Measurements from ENCODE around the gene SLFN12L.
"Not testable (repeated sequence)": the region's sequence is repeated elsewhere in the genome, so short reads cannot be mapped to it uniquely, and the experiment has no call there.

SLFN12L gene

DNA sequence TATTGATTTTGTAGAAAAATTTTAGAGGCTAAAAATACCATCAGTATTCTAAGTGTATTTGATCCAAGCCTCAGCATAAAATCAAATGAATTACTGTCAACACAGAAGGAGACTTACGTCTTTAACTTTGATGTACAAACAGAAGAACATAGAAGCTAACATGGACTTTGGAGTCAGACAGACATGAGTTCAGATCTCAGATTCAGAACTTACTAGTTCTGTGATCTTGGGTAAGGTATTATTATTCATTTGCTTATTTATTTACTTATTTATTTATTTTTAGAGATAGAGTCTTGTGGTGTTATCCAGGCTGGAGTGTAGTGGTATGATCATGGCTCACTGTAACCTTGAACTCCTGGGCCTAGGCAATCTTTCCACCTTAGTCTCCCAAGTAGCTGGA, 4.0 kb upstream of the SLFN12L start:
- no peak for DNase-seq

DNA sequence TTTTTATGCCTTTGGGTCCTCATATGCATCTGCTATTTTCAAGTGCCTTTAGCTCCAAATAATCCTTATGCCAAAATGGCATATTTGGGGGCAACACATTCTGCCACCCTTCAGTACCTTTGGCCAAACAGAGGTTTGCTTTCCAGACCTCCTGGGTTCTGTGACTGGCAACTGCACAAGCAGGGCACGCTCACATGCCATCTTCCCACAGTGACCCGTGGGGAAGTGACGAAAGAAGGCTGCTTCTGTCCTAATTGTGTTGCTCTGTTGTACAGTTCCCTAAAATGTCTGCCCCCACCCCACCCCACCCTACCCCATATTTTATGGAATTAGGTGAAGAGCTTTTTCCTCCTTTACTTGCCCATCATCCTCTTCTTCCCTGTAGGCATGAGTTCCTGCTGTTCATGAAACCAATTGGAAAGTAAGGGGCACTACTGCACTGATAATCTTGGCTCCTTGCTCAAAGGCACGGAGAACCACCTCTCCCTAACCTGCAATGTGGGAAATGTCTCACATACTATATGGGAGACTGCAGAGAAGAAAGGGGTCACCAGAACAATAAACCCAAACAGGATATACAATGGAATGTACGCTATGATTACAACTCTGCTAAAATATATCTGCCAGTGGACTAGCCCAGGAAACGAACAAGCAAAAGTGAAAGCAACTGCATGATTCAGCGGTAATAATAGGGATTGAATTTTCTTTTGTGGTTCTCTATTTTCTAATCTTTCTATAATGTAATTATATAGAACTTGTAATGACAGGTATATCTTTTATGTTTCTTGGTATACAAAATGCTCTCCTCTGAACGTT, 3.3 kb upstream of the SLFN12L start:
- DNase-seq = no peak

DNA sequence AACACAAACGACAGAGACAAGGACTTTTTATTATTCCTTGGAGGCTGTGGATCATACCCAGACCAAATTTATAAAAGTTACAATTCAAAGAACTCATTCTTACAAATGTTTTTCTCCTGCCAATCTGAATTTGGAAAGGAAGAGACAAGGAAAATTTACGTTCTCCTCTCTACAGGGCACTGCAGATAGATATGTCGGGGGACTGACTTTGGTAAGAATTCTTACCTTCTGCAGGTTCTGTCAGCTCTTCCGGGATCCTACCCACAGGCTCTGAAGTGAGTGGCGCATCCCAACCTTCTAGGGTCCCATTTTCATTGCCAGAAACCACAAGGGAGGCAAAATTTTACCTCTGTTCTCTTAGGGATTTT, 2.2 kb upstream of the SLFN12L start:
- no peak for DNase-seq

DNA sequence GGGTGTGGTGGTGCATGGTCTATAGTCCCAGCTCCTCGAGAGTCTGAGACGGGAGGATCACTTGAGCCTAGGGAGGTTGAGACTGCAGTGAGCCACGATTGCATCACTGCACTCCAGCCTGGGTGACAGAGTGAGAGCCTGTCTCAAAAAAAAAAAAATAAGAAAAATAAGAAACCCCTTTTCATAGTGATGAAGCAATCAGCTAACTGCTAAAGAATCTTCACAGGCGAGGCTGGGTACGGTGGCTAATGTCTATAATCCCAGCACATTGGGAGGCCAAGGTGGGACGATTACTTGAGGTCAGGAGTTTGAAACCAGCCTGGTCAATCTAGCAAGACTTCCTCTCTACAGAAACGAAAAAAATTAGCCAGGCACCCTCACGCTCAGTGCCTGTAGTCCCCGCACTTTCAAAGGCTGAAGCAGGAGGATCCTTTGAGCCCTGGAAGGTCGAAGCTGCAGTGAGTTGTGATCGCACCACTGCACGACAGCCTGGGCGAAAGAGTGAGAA, 760 bp downstream of the SLFN12L start:
- DNase-seq = no peak

DNA sequence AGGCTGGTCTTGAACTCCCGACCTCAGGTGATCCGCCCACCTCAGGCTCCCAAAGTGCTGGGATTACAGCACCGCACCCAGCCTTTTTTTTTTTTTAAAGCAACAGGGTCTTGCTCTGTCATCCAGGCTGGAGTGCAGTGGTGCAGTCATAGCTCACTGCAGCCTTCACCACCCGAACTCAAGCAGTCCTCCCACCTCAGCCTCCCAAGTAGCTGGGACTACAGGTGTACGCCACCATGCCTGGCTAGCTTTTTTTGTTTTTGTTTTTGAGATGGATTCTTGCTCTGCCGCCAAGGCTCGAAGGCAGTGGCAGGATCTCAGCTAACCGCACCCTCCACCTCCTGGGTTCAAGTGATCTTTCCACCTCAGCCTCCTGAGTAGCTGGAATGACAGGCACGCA, 2.1 kb downstream of the SLFN12L start:
- not testable (repeated sequence) for DNase-seq

DNA sequence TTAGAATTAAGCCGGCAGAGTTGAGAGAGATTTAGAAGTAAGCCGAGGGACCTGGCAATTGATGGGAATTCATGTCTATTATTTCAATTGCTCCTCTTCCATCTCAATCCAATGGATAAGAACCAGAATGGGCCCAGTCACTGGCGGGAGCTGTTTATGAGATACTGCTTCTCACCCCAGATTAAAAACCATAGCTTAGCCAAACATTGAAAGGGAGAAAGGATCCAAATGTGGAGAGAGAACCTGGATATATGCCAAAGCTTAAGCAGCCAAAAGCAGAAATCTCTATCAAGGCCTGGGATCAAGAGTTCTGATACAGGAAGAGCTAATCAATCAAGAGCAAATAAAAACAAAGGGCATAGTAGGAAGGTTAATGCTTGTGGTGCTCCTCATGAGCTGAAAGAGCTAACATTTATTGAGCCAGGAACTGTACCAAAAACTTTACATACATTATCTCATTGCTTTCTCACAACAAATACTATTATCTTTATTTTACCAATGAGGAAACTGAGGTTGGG, 2.8 kb downstream of the SLFN12L start:
- DNase-seq = no peak

DNA sequence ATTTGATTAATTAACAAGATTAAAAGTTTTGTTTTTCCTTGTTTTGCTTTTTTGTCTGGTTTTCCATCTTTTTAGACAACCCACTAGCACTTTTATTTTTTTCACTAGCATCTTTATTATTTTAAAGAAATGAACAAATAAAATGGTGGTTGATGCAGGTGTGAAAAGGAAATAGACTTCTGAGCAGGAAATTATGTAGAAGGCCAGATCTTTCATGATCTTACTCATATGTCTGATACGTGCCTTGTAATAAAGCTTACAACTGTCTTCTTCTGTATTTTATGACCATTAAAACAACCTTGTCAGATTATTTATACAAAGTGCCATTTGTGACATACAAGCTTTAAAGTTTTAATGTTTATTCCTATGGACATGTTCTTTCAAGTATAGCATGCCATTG, 6.3 kb downstream of the SLFN12L start:
- DNase-seq = no peak

DNA sequence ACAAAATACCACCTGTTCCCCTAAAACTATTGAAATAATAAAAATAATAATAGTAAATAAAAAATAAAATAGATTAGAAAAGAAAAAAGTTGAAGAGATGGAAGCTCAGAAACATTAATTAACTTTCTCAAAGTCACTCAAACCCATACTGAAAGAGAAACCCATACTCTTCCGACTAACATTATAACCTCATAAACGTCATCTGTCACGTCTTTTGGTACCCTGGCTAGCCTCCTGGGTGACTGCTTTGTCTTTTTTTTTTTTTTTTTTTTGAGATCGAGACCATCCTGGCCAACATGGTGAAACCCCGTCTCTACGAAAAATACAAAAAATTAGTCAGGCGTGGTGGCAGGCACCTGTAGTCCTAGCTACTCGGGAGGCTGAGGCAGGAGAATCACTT, 7.6 kb downstream of the SLFN12L start:
- no peak for DNase-seq

DNA sequence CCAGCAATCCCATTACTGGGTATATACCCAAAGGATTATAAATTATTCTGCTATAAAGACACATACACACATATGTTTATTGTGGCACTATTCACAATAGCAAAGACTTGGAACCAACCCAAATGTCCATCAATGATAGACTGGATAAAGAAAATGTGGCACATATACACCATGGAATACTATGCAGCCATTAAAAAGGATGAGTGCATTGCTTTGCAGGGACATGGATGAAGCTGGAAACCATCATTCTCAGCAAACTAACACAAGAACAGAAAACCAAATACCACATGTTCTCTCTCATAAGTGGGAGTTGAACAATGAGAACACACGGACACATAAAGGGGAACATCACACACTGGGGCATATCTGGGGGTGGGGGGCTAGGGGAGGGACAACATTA, 8.2 kb downstream of the SLFN12L start:
- not testable (repeated sequence) for DNase-seq

DNA sequence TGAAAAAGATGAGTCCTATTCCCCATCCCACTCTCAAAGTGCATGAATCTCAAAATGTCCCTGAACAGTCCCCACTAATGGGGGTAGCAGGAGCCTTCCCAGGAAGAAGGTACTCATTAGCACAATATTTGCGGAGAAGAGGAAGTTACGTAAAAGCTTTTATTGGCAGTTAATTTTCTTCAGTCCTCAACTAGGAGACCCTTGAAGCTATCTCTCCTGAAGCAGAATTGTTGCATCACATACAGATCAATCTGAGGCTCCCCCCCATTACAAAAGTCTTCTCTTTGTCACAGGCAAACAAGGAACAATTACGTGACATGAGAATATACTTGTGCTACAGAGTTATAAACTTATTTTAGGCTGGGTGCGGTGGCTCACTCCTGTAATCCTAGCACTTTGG, 14.2 kb downstream of the SLFN12L start:
- no peak for DNase-seq

DNA sequence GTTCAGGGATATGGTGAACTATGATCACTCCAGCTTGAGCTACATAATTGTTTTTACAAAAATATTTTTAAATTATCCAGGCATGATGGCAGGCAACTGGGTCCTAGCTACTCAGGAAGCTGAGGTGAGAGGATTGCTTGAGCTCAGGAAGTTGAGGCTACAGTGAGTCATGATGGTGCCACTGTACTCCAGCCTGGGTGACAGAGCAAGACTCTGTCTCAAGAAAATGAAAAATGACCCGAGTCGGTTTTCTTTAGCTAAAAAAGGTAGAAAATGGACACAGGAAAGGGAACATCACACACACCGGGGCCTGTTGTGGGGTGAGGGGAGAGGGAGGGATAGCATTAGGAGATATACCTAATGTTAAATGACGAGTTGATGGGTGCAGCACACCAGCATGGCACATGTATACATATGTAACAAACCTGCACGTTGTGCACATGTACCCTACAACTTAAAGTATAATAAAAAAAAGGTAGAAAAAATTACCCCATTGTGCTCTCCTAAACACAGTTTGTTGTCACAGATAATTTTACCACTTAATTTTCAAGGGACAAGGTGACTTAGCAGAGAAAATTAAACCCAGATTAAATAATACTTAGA, 15.7 kb downstream of the SLFN12L start:
- DNase-seq = not testable (repeated sequence)

DNA sequence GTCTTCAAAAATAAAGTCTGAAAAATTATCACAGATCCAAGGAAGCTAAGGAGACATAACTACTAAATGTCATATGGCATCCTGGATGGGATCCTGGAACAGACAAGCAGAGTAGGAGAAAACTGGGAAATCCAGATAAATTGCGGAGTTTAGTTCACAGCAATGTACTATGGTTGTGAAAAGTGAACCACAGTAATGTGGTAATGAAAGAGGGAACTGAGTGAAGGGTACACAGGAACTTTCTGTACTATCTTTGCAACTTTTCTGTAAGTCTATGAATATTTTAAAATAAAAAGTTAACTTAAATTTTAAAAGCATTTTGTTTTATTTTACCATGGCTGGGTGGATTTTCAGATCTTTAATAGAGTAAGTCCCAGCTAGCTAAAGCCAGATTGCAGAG, 16.3 kb downstream of the SLFN12L start:
- DNase-seq = no peak

DNA sequence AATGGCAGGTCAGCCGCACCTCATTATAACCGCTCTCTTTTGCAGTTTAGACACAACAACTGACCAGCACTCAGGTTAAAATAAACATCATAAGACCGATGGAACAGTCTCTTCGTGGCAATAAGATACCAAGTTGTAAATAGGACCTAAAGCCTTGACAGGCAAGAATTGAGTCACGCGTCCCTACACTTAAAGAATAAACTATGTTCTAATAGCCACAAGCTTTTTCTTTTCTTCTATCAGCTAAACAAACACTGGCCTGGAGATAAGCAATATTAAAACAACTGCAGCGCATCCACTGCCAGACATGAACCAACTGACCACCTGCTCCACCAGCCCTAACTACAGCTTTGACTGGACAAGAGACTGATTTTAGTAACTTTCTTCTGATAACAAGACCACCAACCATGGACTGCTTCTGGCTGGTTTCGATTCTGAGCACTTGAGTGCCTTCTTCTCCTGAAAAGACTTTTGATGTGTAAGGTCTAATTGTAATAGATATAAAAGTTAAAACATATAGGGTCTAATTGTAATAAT, 17.5 kb downstream of the SLFN12L start:
- no peak for DNase-seq

DNA sequence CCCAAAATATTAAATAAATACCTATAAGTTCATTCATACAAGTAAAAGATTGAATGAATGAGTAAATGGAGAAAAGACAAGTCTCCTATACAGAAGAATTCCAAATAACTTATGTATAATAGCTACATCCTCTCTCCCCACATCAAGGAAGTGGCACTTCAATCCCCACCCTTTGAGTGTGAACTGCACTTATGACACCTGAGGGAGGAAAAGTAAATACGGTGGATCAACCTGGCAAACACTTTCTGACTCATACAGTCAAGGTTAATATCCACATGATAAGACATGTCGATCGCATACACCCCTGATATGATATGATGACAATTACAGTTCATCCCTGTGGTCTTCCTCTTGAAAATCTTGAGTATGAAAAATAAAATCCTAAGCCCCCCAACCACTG, 18.0 kb downstream of the SLFN12L start:
- DNase-seq = no peak

DNA sequence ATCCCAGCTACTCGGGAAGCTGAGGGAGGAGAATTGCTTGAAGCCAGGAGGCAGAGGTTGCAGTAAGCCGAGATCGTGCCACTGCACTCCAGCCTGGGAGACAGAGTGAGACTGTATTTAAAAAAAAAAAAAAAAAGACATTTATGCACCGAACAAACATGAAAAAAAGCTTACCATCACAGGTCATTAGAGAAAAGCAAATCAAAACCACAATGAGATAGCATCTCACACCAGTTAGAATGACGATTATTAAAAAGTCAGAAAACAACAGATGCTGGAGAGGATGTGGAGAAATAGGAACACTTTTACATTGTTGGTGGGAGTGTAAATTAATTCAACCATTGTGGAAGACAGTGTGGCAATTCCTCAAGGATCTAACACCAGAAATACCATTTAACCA, 19.0 kb downstream of the SLFN12L start:
- DNase-seq = not testable (repeated sequence)

DNA sequence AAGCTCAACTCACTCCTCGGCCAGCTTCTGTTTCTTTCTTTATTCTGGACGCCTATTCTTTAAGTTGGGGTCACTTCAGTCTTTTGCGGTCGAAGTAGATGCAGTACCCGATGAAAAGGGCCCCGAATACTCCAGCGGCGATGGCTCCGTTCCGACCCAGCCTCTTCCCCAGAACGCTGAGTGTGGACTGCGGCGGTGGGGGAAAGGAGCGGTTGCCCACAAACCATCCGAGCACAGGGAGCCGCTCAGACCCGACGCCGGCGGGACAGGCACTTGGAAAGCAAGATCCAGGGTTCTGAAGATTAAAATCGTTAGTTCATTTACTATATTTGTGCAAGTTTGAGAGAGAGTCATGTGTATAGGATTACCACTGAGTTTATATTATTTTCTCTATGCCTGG, 22.5 kb downstream of the SLFN12L start:
- DNase-seq = no peak

DNA sequence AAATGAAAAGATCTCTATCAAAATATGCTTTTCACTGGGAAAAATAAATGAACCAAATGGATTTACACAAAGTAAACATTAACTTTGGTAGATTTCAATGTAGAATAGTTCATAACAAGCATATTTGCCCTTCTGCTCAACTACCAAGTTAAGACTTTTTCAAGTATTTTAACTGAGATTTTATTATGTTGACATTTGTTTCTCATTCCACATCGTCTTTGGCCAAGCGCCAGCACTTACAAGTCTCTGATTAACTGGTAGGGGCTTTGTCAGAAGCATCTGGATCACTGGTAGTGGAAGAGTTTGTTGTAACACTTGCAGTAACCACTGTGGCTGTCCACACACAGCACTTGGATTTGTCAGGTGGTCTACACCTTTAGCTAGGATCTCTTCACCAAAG, 22.9 kb downstream of the SLFN12L start:
- no peak for DNase-seq

DNA sequence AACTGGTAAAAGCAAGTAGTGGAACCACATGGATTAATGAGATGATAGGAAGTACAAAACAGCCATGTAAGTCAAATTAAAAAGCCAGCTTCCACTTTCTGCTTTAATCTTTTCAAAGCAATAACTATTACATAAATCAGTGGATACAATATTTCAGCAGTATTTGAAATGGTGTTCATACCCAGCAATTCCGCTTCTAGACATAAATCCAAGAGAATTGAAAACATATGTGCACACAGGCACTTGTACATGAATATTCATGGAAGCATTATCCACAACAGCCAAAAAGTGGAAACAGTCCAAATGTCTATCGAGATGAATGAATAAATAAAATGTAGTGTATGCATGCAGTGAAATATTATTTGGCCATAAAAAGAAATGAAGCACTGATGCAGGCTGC, 27.4 kb downstream of the SLFN12L start:
- no peak for DNase-seq

DNA sequence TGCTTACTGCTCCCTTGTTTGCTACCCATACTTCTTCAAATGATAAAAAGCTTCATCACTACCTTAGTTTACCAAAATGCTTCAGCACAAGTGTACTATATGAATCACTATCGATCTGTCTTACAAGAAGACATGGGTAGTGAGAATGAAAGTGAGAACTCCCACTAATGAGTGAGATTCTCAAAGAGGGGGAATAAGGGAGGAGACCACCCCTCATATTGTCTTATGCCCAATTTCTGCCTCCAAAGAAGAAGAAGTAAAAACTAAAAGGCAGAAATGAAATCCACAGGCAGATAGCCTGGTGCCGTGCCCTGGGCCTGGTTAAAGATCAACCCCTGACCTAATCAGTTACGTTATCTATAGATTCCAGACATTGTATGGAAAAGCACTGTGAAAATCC, 29.8 kb downstream of the SLFN12L start:
- DNase-seq = not testable (repeated sequence)

DNA sequence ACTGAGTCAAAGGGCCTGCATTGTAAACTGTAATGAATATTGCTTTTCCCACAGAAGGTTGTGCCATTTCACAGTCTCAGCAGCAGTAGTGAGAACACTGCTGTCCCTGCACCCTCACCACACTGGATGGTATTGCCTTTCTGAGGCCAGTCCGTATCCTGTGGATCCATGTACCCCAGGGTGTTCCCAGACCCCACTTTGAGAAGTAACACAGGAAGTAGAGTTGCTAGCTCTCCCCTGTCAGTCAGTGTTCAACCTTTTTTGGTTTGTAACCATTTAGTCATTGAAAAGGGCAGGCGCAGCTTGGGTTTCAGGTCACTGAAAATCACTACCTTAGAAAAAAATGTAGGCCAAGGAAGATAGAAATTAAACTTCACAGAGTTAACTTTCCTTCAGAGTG, 37.9 kb downstream of the SLFN12L start:
- no peak for DNase-seq

DNA sequence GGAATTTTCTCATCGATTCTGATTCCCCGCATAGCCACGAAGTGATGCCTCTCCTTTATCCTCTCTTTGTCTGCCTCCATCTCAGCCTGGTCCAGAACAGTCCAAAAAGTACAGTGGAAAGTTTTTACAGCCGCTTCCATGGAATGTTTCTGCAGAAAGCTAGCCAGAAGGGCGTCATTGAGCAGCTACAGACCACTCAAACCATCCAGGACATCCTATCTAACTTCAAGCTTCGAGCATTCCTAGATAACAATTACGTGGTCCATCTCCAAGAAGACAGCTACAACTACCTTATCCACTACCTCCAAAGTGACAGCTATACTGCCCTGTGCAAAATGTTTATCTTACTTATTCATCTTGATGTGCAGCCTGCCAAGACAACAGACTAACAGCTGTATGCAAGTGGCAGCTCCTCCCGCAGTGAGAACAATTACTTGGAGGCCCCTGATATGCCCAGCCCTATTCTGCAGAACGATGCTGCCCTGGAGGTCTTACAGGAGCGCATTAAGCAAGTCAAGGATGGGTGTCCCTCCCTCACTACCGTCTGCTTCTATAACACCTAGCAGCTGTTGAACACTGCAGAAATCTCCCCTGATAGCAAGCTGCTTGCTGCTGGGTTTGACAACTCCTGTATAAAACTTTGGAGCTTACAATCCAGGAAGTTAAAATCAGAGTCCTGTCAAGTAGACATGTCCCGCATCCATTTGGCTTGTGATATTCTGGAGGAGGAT, 38.9 kb downstream of the SLFN12L start:
- no peak for DNase-seq

DNA sequence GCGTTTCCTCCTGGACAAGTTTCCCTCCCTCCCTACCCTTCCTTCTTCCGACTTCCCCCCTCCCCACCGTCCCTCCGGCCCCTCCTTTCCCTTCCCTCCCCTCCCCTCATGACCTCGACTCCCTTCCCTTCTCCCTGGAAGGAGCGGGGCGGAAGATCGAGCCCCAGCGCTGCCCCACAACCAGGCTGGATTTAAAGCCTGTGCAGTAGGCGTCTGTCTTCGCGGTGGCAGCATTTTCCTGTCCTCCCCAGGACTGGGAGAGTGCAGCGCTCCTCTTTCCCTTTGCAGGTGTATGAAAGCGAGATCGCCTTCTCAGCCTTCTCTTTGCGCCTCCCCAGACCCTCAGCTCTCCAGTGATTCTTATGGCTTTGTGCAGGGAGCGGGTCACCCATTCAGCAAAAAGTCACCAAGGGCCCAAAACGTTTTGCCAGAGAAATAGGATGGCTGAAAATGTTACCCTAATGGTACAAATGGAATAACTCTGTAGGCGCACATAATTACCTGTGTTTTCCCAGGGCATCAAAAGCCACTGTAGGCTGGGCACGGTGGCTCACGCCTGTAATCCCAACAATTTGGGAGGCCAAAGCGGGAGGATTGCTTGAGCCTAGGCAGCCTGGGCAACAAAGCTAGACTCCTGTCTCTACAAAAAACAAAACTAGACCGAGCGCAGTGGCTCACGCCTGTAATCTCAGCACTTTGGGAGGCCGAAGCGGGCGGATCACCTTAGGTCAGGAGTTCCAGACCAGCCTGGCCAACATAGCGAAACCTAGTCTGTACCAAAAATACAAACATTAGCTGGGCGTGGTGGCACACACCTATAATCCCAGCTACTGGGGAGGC, 40.8 kb downstream of the SLFN12L start:
- no peak for DNase-seq

DNA sequence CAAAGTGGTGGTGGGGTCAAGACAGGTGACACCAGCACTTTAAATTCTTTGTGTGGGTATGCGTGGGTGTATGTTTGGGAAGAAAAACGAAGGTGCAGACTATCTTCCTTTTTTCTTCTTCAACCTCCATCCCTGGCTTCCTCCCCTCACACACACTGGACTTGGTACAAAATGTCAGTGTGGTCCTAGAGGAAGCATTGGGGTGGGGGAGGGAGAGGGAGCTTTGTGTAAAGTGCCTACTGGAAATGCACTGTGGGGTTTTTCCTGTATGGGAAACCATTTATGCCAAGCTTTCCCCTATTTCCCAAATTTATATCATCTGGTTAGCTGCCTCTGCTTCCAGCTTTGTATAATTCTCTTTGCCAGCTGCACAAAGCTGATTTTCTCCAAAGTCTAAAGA, 44.4 kb downstream of the SLFN12L start:
- DNase-seq = no peak
